ENCODE measurements around the gene FADS3.

- TF ChIP-seq, protein P1, sequence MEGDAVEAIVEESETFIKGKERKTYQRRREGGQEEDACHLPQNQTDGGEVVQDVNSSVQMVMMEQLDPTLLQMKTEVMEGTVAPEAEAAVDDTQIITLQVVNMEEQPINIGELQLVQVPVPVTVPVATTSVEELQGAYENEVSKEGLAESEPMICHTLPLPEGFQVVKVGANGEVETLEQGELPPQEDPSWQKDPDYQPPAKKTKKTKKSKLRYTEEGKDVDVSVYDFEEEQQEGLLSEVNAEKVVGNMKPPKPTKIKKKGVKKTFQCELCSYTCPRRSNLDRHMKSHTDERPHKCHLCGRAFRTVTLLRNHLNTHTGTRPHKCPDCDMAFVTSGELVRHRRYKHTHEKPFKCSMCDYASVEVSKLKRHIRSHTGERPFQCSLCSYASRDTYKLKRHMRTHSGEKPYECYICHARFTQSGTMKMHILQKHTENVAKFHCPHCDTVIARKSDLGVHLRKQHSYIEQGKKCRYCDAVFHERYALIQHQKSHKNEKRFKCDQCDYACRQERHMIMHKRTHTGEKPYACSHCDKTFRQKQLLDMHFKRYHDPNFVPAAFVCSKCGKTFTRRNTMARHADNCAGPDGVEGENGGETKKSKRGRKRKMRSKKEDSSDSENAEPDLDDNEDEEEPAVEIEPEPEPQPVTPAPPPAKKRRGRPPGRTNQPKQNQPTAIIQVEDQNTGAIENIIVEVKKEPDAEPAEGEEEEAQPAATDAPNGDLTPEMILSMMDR (IDR thresholded peaks at IDR 0.05) = no peak
- no peak for TF ChIP-seq POLR2A (IDR thresholded peaks at IDR 0.05)
Measured at GRCh38 chr11:61925736-61926135, 34.4 kb upstream of the FADS3 start.

All from prostate gland (tissue), 2 donors.